Measurements from ENCODE around the gene VPS72. TPM values are rescaled to one million over a fixed set of nuclear protein-coding genes. Genes with fewer than 3 reads are reported as not detected.
A peak's percentile ranks its signal among the peaks of the same experiment; 100 is the strongest.

VPS72 gene
- total RNA-seq, 6 experiments from 2014 or later = 57.8 to 87.4 (median 73.9) TPM

DNA sequence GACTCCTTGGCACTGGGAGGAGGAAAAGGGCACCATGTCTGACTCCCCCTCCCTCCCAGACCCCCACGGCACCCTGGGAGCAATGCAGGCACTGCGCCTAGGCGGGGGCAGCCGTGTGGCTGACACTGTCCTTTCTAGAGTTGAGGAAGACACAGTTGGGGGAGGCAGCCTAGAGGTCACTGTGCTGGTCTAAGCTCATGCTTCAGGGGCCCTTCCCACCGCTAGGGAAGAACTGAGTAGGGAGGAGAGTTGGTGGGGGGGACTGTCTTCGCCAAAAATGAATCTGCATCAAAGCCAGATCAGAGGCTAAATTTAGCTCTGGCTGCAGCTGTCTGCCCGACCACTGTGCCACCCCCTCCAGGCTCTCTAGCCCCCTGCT lies 47.0 kb downstream of the VPS72 start:
- no peak for DNase-seq
- peaks cover 17% of the 10 kb centered on the region for H3K27me3 Mint-ChIP-seq (ENCODE audit: insufficient read depth)
- H3K4me3 Mint-ChIP-seq = no peak overlapping the region
- H3K27ac Mint-ChIP-seq = no peak overlapping the region
- peaks cover 20% of the 10 kb centered on the region for H3K4me1 Mint-ChIP-seq (ENCODE audit: low read depth)
- H3K36me3 Mint-ChIP-seq (ENCODE audit: low read depth) = no peaks in the 10 kb centered on the region
- H3K9me3 Mint-ChIP-seq = no peaks in the 10 kb centered on the region
- TF ChIP-seq, protein P1, sequence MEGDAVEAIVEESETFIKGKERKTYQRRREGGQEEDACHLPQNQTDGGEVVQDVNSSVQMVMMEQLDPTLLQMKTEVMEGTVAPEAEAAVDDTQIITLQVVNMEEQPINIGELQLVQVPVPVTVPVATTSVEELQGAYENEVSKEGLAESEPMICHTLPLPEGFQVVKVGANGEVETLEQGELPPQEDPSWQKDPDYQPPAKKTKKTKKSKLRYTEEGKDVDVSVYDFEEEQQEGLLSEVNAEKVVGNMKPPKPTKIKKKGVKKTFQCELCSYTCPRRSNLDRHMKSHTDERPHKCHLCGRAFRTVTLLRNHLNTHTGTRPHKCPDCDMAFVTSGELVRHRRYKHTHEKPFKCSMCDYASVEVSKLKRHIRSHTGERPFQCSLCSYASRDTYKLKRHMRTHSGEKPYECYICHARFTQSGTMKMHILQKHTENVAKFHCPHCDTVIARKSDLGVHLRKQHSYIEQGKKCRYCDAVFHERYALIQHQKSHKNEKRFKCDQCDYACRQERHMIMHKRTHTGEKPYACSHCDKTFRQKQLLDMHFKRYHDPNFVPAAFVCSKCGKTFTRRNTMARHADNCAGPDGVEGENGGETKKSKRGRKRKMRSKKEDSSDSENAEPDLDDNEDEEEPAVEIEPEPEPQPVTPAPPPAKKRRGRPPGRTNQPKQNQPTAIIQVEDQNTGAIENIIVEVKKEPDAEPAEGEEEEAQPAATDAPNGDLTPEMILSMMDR (IDR thresholded peaks at IDR 0.05) = no peak

GRCh38 chr1:151142411-151143056 lies 47.5 kb downstream of the VPS72 start:
- Mint-ChIP-seq H3K9me3 (no peaks in the 10 kb centered on the region), H3K27me3 (ENCODE audit: insufficient read depth) (peaks cover 17% of the 10 kb centered on the region), H3K4me3 (no peak overlapping the region), H3K36me3 (ENCODE audit: low read depth) (no peaks in the 10 kb centered on the region), H3K4me1 (ENCODE audit: low read depth) (peaks cover 17% of the 10 kb centered on the region), H3K27ac (no peak overlapping the region)
- DNase-seq = no peak
- TF ChIP-seq, protein P1 (IDR thresholded peaks at IDR 0.05) = no peak

GRCh38 chr1:151137789-151138188 lies 52.2 kb downstream of the VPS72 start:
- Mint-ChIP-seq H3K4me3 (no peak overlapping the region), H3K36me3 (ENCODE audit: low read depth) (no peaks in the 10 kb centered on the region), H3K4me1 (ENCODE audit: low read depth) (no peaks in the 10 kb centered on the region), H3K27me3 (ENCODE audit: insufficient read depth) (peaks cover 7% of the 10 kb centered on the region; the same call in 1 of the 2 replicates), H3K27ac (no peak overlapping the region), H3K9me3 (no peaks in the 10 kb centered on the region)
- TF ChIP-seq, protein P1 (IDR thresholded peaks at IDR 0.05) = no peak
- DNase-seq = no peak

GRCh38 chr1:151135433-151136385 lies 54.3 kb downstream of the VPS72 start:
- no peak overlapping the region for H3K4me3 Mint-ChIP-seq
- peaks cover 11% of the 10 kb centered on the region for H3K4me1 Mint-ChIP-seq (ENCODE audit: low read depth)
- H3K27me3 Mint-ChIP-seq (ENCODE audit: insufficient read depth) = peaks cover 9% of the 10 kb centered on the region
- no peak overlapping the region for H3K27ac Mint-ChIP-seq
- no peak for DNase-seq
- TF ChIP-seq, protein P1 (IDR thresholded peaks at IDR 0.05) = peak; percentile 24; the same call in 1 of the 2 replicates
- H3K36me3 Mint-ChIP-seq (ENCODE audit: low read depth) = no peaks in the 10 kb centered on the region
- no peaks in the 10 kb centered on the region for H3K9me3 Mint-ChIP-seq

DNA sequence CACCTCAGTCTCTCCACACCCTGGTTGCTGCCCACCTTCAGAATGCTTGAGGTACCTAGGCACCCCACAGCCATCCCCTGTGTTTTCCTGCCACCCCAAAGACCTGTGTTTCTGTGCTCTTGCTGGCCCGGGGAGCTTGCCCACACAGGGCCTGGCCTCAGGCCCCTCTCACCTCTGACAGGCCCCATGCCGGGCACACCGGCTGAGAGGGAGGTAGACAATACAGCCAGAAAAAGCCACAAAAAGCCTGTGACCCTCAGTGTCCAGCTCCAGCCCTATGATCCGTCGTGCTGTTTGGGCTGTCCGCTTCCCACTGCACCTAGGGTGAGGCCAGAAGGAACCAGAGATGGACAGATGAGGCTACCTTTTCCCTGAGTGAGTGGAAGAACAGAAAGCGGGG lies 55.0 kb downstream of the VPS72 start:
- no peak overlapping the region for H3K27ac Mint-ChIP-seq
- H3K27me3 Mint-ChIP-seq (ENCODE audit: insufficient read depth) = peaks cover 9% of the 10 kb centered on the region; the same call in 1 of the 2 replicates
- TF ChIP-seq, protein P1 (IDR thresholded peaks at IDR 0.05) = no peak
- H3K4me3 Mint-ChIP-seq = no peak overlapping the region
- DNase-seq = no peak
- H3K9me3 Mint-ChIP-seq = no peaks in the 10 kb centered on the region
- H3K36me3 Mint-ChIP-seq (ENCODE audit: low read depth) = no peaks in the 10 kb centered on the region
- H3K4me1 Mint-ChIP-seq (ENCODE audit: low read depth) = peaks cover 14% of the 10 kb centered on the region
